ENCODE results near the gene ABCF3.

ABCF3 gene

GRCh38 chr3:184222521-184222920 lies 36.5 kb downstream of the ABCF3 start:
- no peaks in the 10 kb centered on the region for H3K4me1 Mint-ChIP-seq
- CTCF ChIA-PET = no interaction called here
- no peak overlapping the region for H3K27ac Mint-ChIP-seq

GRCh38 chr3:184223946-184224345 lies 37.9 kb downstream of the ABCF3 start:
- no peak overlapping the region for H3K27ac Mint-ChIP-seq
- no peaks in the 10 kb centered on the region for H3K9me3 Mint-ChIP-seq
- CTCF ChIA-PET = no interaction called here

More at GRCh38 chr3:184222521-184222920, 36.5 kb downstream of the ABCF3 start:
- Mint-ChIP-seq H3K9me3 (no peaks in the 10 kb centered on the region), H3K36me3 (no peaks in the 10 kb centered on the region), H3K27me3 (peaks cover 31% of the 10 kb centered on the region), H3K4me3 (no peak overlapping the region)
- no peak for DNase-seq

GRCh38 chr3:184227481-184227935 lies 41.5 kb downstream of the ABCF3 start:
- Mint-ChIP-seq H3K36me3 (no peaks in the 10 kb centered on the region), H3K9me3 (no peaks in the 10 kb centered on the region), H3K4me1 (peaks cover 9% of the 10 kb centered on the region), H3K4me3 (no peak overlapping the region), H3K27ac (no peak overlapping the region), H3K27me3 (peaks cover 80% of the 10 kb centered on the region)
- DNase-seq = peak; percentile 67
- CTCF ChIA-PET = interaction anchor here (0.7 to 5.1 kb wide), 42 partner anchors 9 to 1034 kb away, joined by 3 to 58 read pairs (median 4); partner anchors contain the start of genes ALG3, CAMK2N2, DVL3 and EEF1AKMT4

More at GRCh38 chr3:184223946-184224345, 37.9 kb downstream of the ABCF3 start:
- Mint-ChIP-seq H3K4me1 (peaks cover 2% of the 10 kb centered on the region), H3K4me3 (no peak overlapping the region), H3K36me3 (no peaks in the 10 kb centered on the region), H3K27me3 (peaks cover 45% of the 10 kb centered on the region)
- DNase-seq = no peak

GRCh38 chr3:184228376-184229137 lies 42.6 kb downstream of the ABCF3 start:
- peak overlapping the region; percentile 53 for H3K4me3 Mint-ChIP-seq
- H3K4me1 Mint-ChIP-seq = peaks cover 9% of the 10 kb centered on the region
- H3K9me3 Mint-ChIP-seq = no peaks in the 10 kb centered on the region
- H3K27me3 Mint-ChIP-seq = peaks cover 90% of the 10 kb centered on the region
- DNase-seq = no peak
- no peaks in the 10 kb centered on the region for H3K36me3 Mint-ChIP-seq
- H3K27ac Mint-ChIP-seq = no peak overlapping the region
- CTCF ChIA-PET = interaction anchor here (0.8 to 5.1 kb wide), 26 partner anchors 11 to 1035 kb away, joined by 3 to 58 read pairs (median 6); partner anchors contain the start of genes ALG3, CAMK2N2 and EEF1AKMT4

GRCh38 chr3:184229394-184230080 lies 43.5 kb downstream of the ABCF3 start, which contains the start of gene VWA5B2:
TSS of gene VWA5B2 (plus strand) at chr3:184229585. CDS start at chr3:184230529, 944 bp downstream.
- H3K27me3 Mint-ChIP-seq = peaks cover 93% of the 10 kb centered on the region
- peak; percentile 74 for DNase-seq

GRCh38 chr3:184230081-184230602 lies 44.1 kb downstream of the ABCF3 start:
- H3K4me3 Mint-ChIP-seq = no peak overlapping the region
- no peak overlapping the region for H3K27ac Mint-ChIP-seq
- H3K9me3 Mint-ChIP-seq = no peaks in the 10 kb centered on the region
- H3K27me3 Mint-ChIP-seq = peaks cover 93% of the 10 kb centered on the region
- no peaks in the 10 kb centered on the region for H3K36me3 Mint-ChIP-seq
- peaks cover 9% of the 10 kb centered on the region for H3K4me1 Mint-ChIP-seq
- DNase-seq = no peak
- CTCF ChIA-PET = interaction anchor here (0.7 to 5.1 kb wide), 3 partner anchors 9 to 62 kb away, joined by 3 to 58 read pairs (median 3); no protein-coding TSS in a partner anchor

More at GRCh38 chr3:184229394-184230080, 43.5 kb downstream of the ABCF3 start, which contains the start of gene VWA5B2:
- Mint-ChIP-seq H3K4me1 (peaks cover 9% of the 10 kb centered on the region), H3K4me3 (peak within 1 kb of the TSS; percentile 53), H3K36me3 (no peaks in the 10 kb centered on the region), H3K27ac (no peak within 1 kb of the TSS), H3K9me3 (no peaks in the 10 kb centered on the region)
- CTCF ChIA-PET = interaction anchor here (0.9 to 5.1 kb wide), 4 partner anchors 10 to 142 kb away, joined by 3 to 58 read pairs (median 13); no protein-coding TSS in a partner anchor

- Mint-ChIP-seq H3K27ac (peak overlapping the region; percentile 12), H3K4me1 (peaks cover 9% of the 10 kb centered on the region), H3K27me3 (peaks cover 92% of the 10 kb centered on the region), H3K4me3 (peak overlapping the region; percentile 31), H3K9me3 (no peaks in the 10 kb centered on the region), H3K36me3 (no peaks in the 10 kb centered on the region)
- CTCF ChIA-PET = interaction anchor here (0.5 to 0.9 kb wide), 3 partner anchors 19 to 61 kb away, joined by 3 read pairs; no protein-coding TSS in a partner anchor
- DNase-seq = no peak
Observed at GRCh38 chr3:184230603-184231528, 44.9 kb downstream of the ABCF3 start.

- no peaks in the 10 kb centered on the region for H3K9me3 Mint-ChIP-seq
- CTCF ChIA-PET = interaction anchor here (0.5 kb wide), 1 partner anchor 20 kb away, joined by 3 read pairs; no protein-coding TSS in a partner anchor
- no peaks in the 10 kb centered on the region for H3K36me3 Mint-ChIP-seq
- H3K27me3 Mint-ChIP-seq = peaks cover 84% of the 10 kb centered on the region
- H3K4me1 Mint-ChIP-seq = peaks cover 9% of the 10 kb centered on the region
- H3K4me3 Mint-ChIP-seq = peak overlapping the region; percentile 31
- DNase-seq = no peak
- no peak overlapping the region for H3K27ac Mint-ChIP-seq
Observed at GRCh38 chr3:184231671-184232070, 45.7 kb downstream of the ABCF3 start.

GRCh38 chr3:184233127-184233843 lies 47.3 kb downstream of the ABCF3 start:
- Mint-ChIP-seq H3K27ac (no peak overlapping the region), H3K36me3 (no peaks in the 10 kb centered on the region), H3K27me3 (peaks cover 75% of the 10 kb centered on the region), H3K4me3 (no peak overlapping the region), H3K9me3 (no peaks in the 10 kb centered on the region), H3K4me1 (peaks cover 9% of the 10 kb centered on the region)
- CTCF ChIA-PET = interaction anchor here (0.6 kb wide), 1 partner anchor 494 kb away, joined by 3 read pairs; no protein-coding TSS in a partner anchor
- DNase-seq = no peak

GRCh38 chr3:184234224-184234623 lies 48.2 kb downstream of the ABCF3 start:
- no peak for DNase-seq
- CTCF ChIA-PET = no interaction called here
- peaks cover 65% of the 10 kb centered on the region for H3K27me3 Mint-ChIP-seq
- H3K36me3 Mint-ChIP-seq = no peaks in the 10 kb centered on the region
- H3K27ac Mint-ChIP-seq = no peak overlapping the region
- peaks cover 8% of the 10 kb centered on the region for H3K4me1 Mint-ChIP-seq
- no peak overlapping the region for H3K4me3 Mint-ChIP-seq
- no peaks in the 10 kb centered on the region for H3K9me3 Mint-ChIP-seq

GRCh38 chr3:184234671-184235380 lies 48.8 kb downstream of the ABCF3 start:
- H3K36me3 Mint-ChIP-seq = no peaks in the 10 kb centered on the region
- no peak for DNase-seq
- no peak overlapping the region for H3K4me3 Mint-ChIP-seq
- no peaks in the 10 kb centered on the region for H3K9me3 Mint-ChIP-seq
- peaks cover 59% of the 10 kb centered on the region for H3K27me3 Mint-ChIP-seq
- H3K4me1 Mint-ChIP-seq = peaks cover 8% of the 10 kb centered on the region
- H3K27ac Mint-ChIP-seq = no peak overlapping the region
- CTCF ChIA-PET = no interaction called here

- no peaks in the 10 kb centered on the region for H3K9me3 Mint-ChIP-seq
- peaks cover 8% of the 10 kb centered on the region for H3K4me1 Mint-ChIP-seq
- H3K27ac Mint-ChIP-seq = no peak overlapping the region
- H3K27me3 Mint-ChIP-seq = peaks cover 53% of the 10 kb centered on the region
- CTCF ChIA-PET = interaction anchor here (6.5 kb wide), 1 partner anchor 8 kb away, joined by 58 read pairs; the partner anchor contains the start of gene VWA5B2
- DNase-seq = no peak
- H3K36me3 Mint-ChIP-seq = no peaks in the 10 kb centered on the region
- no peak overlapping the region for H3K4me3 Mint-ChIP-seq
Observed at GRCh38 chr3:184235381-184236032, 49.5 kb downstream of the ABCF3 start.

Data from activated naive CD4-positive, alpha-beta T cell treated with anti-CD3 and anti-CD28 coated beads, Interleukin-2, amount 10 ng/mL, durations not matched to agents 7 days and 5 days (primary cell).